NCI-H69 (cell line): ENCODE measurements around the gene HPS4.
"Not testable (repeated sequence)": the region's sequence is repeated elsewhere in the genome, so short reads cannot be mapped to it uniquely, and the experiment has no call there.

ENCODE experiments used
- DNase-seq: peaks from one replicate; lab custom pipeline; 2025; lab: John Stamatoyannopoulos, UW

Gene HPS4

DNA sequence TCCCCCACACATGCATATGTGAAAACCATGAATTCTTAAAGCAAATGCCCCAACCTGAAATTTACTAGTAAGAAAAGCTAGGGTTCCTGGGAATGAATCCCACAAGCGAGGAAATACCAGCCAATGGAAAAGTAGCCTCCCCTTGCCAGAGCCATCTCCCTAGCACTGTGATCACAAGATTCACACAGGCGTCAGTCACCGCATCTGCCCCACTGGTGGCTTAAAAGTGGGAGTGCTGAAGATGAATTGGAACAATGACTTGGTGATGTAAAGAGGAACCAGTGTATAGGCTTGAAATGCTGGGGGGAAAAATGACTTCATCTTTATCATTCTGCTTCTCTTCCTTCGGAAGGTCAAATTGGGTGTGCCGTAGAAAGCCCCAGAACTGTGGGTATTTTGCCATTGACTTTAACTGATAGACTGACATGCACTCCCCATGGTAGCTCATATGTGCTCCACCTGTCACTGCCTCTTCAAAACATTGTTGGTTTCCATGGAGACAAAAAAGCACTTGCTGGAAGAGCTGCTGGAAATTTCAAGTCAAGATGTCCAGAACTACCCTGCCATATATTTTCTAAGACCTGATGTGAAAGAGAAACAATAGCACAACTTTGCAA lies 73.8 kb downstream of the HPS4 start:
- no peak for DNase-seq

DNA sequence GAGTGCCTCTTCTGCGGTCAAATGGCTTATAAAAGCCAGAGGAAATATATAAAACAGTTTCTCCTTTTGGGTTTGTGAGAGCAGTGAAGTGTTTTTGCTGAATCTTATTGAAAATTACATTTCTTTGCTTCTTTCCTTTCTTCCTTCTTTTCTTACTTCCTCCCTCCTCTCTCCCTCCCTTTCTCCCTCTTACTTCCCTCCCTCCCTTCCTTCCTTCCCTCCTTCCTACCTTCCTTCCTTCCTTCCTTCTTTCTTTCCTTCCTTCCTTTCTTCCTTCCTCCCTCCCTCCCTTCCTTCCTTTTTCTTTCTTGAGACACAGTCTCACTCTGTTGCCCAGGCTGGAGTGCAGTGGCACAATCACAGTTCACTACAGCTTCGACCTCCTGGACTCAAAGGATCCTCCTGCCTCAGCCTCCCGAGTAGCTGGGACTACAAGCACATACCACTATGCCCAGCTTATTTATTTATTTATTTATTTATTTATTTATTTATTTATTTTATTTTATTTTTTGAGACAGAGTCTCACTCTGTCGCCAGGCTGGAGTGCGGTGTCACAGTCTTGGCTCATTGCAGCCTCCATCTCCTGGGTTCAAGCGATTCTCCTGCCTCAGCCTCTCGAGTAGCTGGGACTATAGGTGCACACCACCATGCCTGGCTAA lies 74.9 kb downstream of the HPS4 start:
- not testable (repeated sequence) for DNase-seq

DNA sequence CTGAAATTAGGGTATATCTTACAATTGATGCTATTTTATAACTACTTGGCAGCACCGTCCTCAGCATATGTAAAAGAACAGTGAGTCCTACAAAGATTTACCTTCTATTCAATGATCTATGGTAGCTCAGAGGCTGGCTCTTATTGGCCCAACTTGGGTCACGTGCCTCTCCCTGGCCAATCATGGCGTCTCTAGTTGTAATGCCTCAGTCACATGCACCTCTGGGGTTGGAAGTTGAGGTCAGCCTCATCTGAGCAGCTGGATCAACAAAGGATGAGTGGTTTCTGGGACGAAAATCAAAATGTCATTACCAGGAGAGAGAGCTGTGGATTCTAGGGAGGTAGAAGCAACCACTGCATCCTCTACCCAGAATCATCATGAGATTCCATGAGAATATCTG lies 77.5 kb downstream of the HPS4 start:
- DNase-seq: peak; percentile 32

DNA sequence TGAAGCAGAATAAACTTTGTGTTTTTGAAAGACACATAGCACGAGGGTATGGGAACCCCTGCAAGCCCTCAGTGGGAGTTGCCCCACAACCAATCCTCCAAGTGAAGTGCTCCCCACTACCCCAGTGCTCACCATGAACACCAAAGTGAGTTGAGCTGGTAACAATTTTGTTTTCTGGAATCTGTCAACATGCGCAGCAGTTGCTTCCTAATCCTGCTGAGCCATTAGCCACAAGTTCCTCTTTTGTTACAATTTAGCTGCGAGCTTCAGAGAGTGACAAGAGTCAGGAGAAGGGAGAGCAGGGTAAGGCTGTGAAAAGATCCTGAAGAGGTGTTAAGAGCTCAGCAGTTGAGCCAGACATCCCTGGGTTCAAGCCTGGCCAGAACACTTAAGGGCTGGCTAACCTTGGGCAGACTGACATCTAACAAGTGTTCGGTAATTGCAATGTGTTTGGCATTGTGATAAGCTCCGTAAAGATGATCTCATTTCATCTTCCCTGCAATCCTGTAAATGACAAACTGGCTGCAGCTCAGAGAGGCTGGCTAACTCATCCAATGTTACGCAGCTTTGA lies 78.6 kb downstream of the HPS4 start:
- no peak for DNase-seq

DNA sequence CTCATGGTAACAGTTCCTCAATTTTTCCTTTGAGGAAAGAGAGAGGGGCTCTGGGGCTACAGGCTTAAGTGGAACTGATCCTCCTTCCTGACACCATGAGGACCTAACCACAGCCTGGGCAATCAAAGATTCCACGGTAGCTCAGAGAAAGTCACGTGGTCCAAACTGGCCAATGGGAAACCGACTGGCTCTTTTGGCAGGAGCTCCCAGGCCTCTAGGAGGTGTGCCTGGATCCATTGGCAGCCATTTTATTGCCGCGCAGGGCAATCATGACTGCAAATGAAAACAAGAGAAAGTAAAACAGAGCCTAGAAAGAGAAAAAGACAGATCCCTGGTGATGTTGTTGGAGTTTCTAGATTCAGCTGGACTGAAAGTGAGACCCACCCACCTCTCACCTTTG lies 81.9 kb downstream of the HPS4 start:
- peak; percentile 9 for DNase-seq
